Endothelial cell (in vitro differentiated cells): ENCODE results near the gene CARNS1. TPM values are rescaled to one million over a fixed set of nuclear protein-coding genes. Genes with fewer than 3 reads are reported as not detected.

Experiments
- DNase-seq: peaks from one replicate; pipeline ENCODE4 v3.0.0; 2021; ENCODE audit warnings: low spot score
- H3K27ac Mint-ChIP-seq: one replicate; pipeline ENCODE4 v1.8.0; 2021; ENCODE audit warnings: mixed read lengths, inconsistent platforms; ENCODE audit not compliant: unreplicated experiment
- H3K27me3 Mint-ChIP-seq: one replicate; pipeline ENCODE4 v1.8.0; 2021; ENCODE audit warnings: mild to moderate bottlenecking, moderate library complexity, mixed read lengths, inconsistent platforms; ENCODE audit not compliant: unreplicated experiment
- H3K36me3 Mint-ChIP-seq: one replicate; pipeline ENCODE4 v1.8.0; 2021; ENCODE audit warnings: mild to moderate bottlenecking, low read depth, mixed read lengths, inconsistent platforms; ENCODE audit not compliant: unreplicated experiment
- H3K4me1 Mint-ChIP-seq: one replicate; pipeline ENCODE4 v1.8.0; 2021; ENCODE audit warnings: mild to moderate bottlenecking, mixed read lengths, inconsistent platforms; ENCODE audit not compliant: unreplicated experiment
- H3K4me3 Mint-ChIP-seq: one replicate; pipeline ENCODE4 v1.8.0; 2021; ENCODE audit warnings: mild to moderate bottlenecking, mixed read lengths, inconsistent platforms; ENCODE audit not compliant: unreplicated experiment
- H3K9me3 Mint-ChIP-seq: one replicate; pipeline ENCODE4 v1.8.0; 2021; ENCODE audit warnings: mixed read lengths, inconsistent platforms; ENCODE audit not compliant: unreplicated experiment
- CTCF ChIP-seq: fragments of 200-600 bp; sonication (generic); IDR thresholded peaks from one replicate; pipeline ENCODE4 v1.5.0; 2021; ENCODE audit warnings: antibody characterized with exemption; ENCODE audit not compliant: unreplicated experiment
- total RNA-seq: library from RNA; stranded (reverse); fragmentation: NEBNext Ultra II Directional; extraction: Animal tissue kit (Norgen Biotek cat#: 25700); gene quantifications from one replicate; pipeline ENCODE4 v1.2.1, GENCODE V29; 2021; ENCODE audit not compliant: unreplicated experiment

The CARNS1 gene
- total RNA-seq, 1 donor from 2014 or later = not detected

DNA sequence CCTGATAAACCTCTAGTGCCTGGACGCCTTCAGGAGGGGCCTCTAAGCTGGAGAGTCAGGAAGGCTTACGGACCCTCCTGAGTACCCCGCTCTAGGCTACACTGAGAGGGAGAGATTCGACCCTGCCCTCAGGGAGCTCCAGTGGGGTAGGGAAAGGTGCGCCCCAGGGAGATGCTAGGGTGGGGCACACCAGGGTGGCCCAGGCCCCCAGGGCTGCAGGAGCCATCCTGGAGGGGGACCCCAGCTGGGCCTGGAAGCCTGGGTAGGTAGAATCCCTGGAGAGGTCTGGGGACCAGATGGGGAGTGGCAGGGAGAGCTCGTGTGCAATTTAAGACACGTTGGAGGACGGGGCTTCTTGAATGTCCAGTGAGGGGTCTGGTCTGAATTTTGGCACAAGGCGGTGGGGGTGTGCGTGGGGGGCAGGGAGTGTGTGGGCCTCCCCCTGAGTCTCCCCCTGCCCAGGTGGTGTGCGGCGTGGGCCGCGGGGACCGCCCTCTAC is 4.7 kb downstream of the CARNS1 start:
- DNase-seq = no peak
- peaks cover 3% of the 10 kb centered on the region for H3K4me1 Mint-ChIP-seq
- H3K9me3 Mint-ChIP-seq = no peaks in the 10 kb centered on the region
- H3K27me3 Mint-ChIP-seq = peaks cover 18% of the 10 kb centered on the region
- no peak overlapping the region for H3K27ac Mint-ChIP-seq
- H3K4me3 Mint-ChIP-seq = no peak overlapping the region
- no peak for TF ChIP-seq CTCF
- no peaks in the 10 kb centered on the region for H3K36me3 Mint-ChIP-seq

DNA sequence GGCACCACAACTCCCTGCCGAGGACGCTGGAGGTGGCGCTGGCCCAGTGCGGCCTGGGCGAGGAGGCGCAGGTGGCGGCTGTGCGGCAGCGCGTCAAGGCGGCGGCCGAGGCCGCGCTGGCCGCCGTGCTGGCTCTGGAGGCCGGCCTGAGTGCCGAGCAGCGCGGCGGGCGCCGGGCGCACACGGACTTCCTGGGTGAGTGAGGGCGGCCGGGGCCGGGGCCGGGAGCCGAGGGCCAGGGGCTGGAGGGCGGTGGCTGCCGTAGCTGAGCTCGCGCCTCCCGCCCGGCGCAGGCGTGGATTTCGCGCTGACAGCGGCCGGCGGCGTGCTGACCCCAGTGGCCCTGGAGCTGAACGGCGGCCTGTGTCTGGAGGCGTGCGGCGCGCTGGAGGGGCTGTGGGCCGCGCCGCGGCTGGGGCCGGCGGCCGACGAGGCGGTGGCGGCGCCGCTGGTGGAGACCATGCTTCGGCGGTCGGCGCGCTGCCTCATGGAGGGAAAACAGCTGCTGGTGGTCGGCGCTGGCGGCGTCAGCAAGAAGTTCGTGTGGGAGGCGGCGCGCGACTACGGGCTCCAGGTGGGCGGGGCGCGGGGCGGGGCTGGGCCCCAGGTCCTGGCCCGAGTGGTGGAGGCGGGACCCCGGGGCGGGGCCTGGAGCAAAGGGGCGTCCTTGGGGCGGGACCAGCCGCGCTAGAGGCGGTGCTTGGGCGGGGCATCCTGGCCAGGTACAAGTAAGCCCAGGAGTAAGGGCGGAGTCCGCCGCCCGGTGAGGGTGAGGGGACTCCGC is 5.4 kb downstream of the CARNS1 start:
- no peak for TF ChIP-seq CTCF
- Mint-ChIP-seq H3K27me3 (peaks cover 18% of the 10 kb centered on the region), H3K27ac (no peak overlapping the region), H3K4me1 (peaks cover 3% of the 10 kb centered on the region), H3K9me3 (no peaks in the 10 kb centered on the region), H3K4me3 (no peak overlapping the region), H3K36me3 (no peaks in the 10 kb centered on the region)
- peak; percentile 98 for DNase-seq

- no peaks in the 10 kb centered on the region for H3K36me3 Mint-ChIP-seq
- peaks cover 14% of the 10 kb centered on the region for H3K27me3 Mint-ChIP-seq
- H3K4me3 Mint-ChIP-seq = no peak overlapping the region
- no peaks in the 10 kb centered on the region for H3K9me3 Mint-ChIP-seq
- DNase-seq = no peak
- no peak overlapping the region for H3K27ac Mint-ChIP-seq
- TF ChIP-seq CTCF = no peak
- H3K4me1 Mint-ChIP-seq = peaks cover 3% of the 10 kb centered on the region
Measured at GRCh38 chr11:67421430-67422031, 6.1 kb downstream of the CARNS1 start.

- Mint-ChIP-seq H3K9me3 (no peaks in the 10 kb centered on the region), H3K4me1 (no peaks in the 10 kb centered on the region), H3K27me3 (peaks cover 15% of the 10 kb centered on the region), H3K27ac (no peak overlapping the region), H3K4me3 (peak overlapping the region; percentile 52), H3K36me3 (no peaks in the 10 kb centered on the region)
- DNase-seq = no peak
- TF ChIP-seq CTCF = no peak
Measured at GRCh38 chr11:67422891-67423290, 7.4 kb downstream of the CARNS1 start.

- H3K4me1 Mint-ChIP-seq = no peaks in the 10 kb centered on the region
- H3K9me3 Mint-ChIP-seq = no peaks in the 10 kb centered on the region
- H3K4me3 Mint-ChIP-seq = no peak overlapping the region
Measured at GRCh38 chr11:67423466-67423865, 8.0 kb downstream of the CARNS1 start.

More at GRCh38 chr11:67423466-67423865, 8.0 kb downstream of the CARNS1 start:
- no peak overlapping the region for H3K27ac Mint-ChIP-seq
- peaks cover 15% of the 10 kb centered on the region for H3K27me3 Mint-ChIP-seq
- H3K36me3 Mint-ChIP-seq = no peaks in the 10 kb centered on the region
- TF ChIP-seq CTCF = no peak
- no peak for DNase-seq
